Epithelial cell of esophagus (primary cell): ENCODE data around the gene UBE3D.

Experiments
- DNase-seq: peaks from one replicate; pipeline ENCODE4 v3.0.0; 2010; ENCODE audit warnings: low read depth
- H3K4me3 ChIP-seq: 2 replicates; pipeline ENCODE4 v1.5.1; 2011; ENCODE audit warnings: mild to moderate bottlenecking, low read length, control low read depth
- CTCF ChIP-seq: IDR thresholded peaks from 2 replicates; pipeline ENCODE4 v1.5.1; 2011; ENCODE audit warnings: low read depth, mild to moderate bottlenecking, low read length, control low read depth, inconsistent platforms; ENCODE audit not compliant: insufficient read depth; ENCODE audit errors: missing control alignments

The UBE3D gene

GRCh38 chr6:82878812-82879211 is 186.8 kb downstream of the UBE3D start:
- no peak for DNase-seq
- no peak for TF ChIP-seq CTCF
- H3K4me3 ChIP-seq, result no peak overlapping the region

- no peak overlapping the region for H3K4me3 ChIP-seq
- DNase-seq, result no peak
- no peak for TF ChIP-seq CTCF
Observed at GRCh38 chr6:82877213-82878195, 188.1 kb downstream of the UBE3D start.

GRCh38 chr6:82875573-82876185 is 190.0 kb downstream of the UBE3D start:
- peak; percentile 94 for DNase-seq
- no peak overlapping the region for H3K4me3 ChIP-seq
- TF ChIP-seq CTCF, result no peak

GRCh38 chr6:82874867-82875266 is 190.8 kb downstream of the UBE3D start:
- H3K4me3 ChIP-seq, result no peak overlapping the region
- TF ChIP-seq CTCF, result no peak
- DNase-seq, result no peak

GRCh38 chr6:82872185-82872584 is 193.5 kb downstream of the UBE3D start:
- peak; percentile 49 for DNase-seq
- no peak for TF ChIP-seq CTCF
- H3K4me3 ChIP-seq, result no peak overlapping the region

GRCh38 chr6:82870582-82871172 is 195.0 kb downstream of the UBE3D start:
- TF ChIP-seq CTCF, result no peak
- DNase-seq, result no peak
- H3K4me3 ChIP-seq, result no peak overlapping the region
